ENCODE data around the gene LY86. TPM values are rescaled to one million over a fixed set of nuclear protein-coding genes. Genes with fewer than 3 reads are reported as not detected.

LY86 gene
- polyA plus RNA-seq, 1 donor from 2014 or later = not detected

GRCh38 chr6:6690144-6690483, 101.6 kb downstream of the LY86 start:
- Histone ChIP-seq H3K36me3 (ENCODE audit: insufficient read depth, low read length) (no peaks in the 10 kb centered on the region), H3K9me2 (ENCODE audit: insufficient read depth, low read length) (no peaks in the 10 kb centered on the region), H3K27ac (ENCODE audit: low read length) (no peak overlapping the region), H3K79me2 (replicated peaks; ENCODE audit: insufficient read depth, low read length) (no peaks in the 10 kb centered on the region), H3F3A (ENCODE audit: insufficient read depth, low read length, poor library complexity, severe bottlenecking) (no peaks in the 10 kb centered on the region), H3K4me3 (ENCODE audit: low read length) (no peak overlapping the region), H4K20me1 (ENCODE audit: insufficient read depth) (no peaks in the 10 kb centered on the region), H3K27me3 (ENCODE audit: insufficient read depth, low read depth, low read length) (no peaks in the 10 kb centered on the region), H2AFZ (ENCODE audit: low read depth, low read length) (no peak overlapping the region), H3K9ac (ENCODE audit: low read length) (no peak overlapping the region), H3K9me3 (ENCODE audit: low read length) (peaks cover 4% of the 10 kb centered on the region), H3K4me2 (ENCODE audit: low read length) (no peak overlapping the region)
- TF ChIP-seq EZH2 (IDR thresholded peaks at IDR 0.05; ENCODE audit: borderline replicate concordance, insufficient read depth, low read length, poor library complexity, severe bottlenecking) (no peak), EP300 (conservative IDR thresholded peaks at IDR 0.05; ENCODE audit: poor library complexity, severe bottlenecking) (no peak), POLR2AphosphoS5 (IDR thresholded peaks at IDR 0.05) (no peak), MXI1 (conservative IDR thresholded peaks at IDR 0.05; ENCODE audit: poor library complexity, severe bottlenecking) (no peak), TAF1 (IDR thresholded peaks at IDR 0.05; ENCODE audit: low read depth) (no peak)

- Histone ChIP-seq H3F3A (ENCODE audit: insufficient read depth, low read length, poor library complexity, severe bottlenecking) (no peaks in the 10 kb centered on the region), H3K27ac (ENCODE audit: low read length) (no peak overlapping the region), H3K36me3 (ENCODE audit: insufficient read depth, low read length) (no peaks in the 10 kb centered on the region), H3K9me2 (ENCODE audit: insufficient read depth, low read length) (no peaks in the 10 kb centered on the region), H3K27me3 (ENCODE audit: insufficient read depth, low read depth, low read length) (no peaks in the 10 kb centered on the region), H3K4me3 (ENCODE audit: low read length) (no peak overlapping the region), H4K20me1 (ENCODE audit: insufficient read depth) (no peaks in the 10 kb centered on the region), H3K9me3 (ENCODE audit: low read length) (peaks cover 4% of the 10 kb centered on the region), H3K4me2 (ENCODE audit: low read length) (no peak overlapping the region), H2AFZ (ENCODE audit: low read depth, low read length) (no peak overlapping the region), H3K9ac (ENCODE audit: low read length) (no peak overlapping the region), H3K79me2 (replicated peaks; ENCODE audit: insufficient read depth, low read length) (no peaks in the 10 kb centered on the region)
- TF ChIP-seq POLR2AphosphoS5 (IDR thresholded peaks at IDR 0.05) (no peak), RAD21 (conservative IDR thresholded peaks at IDR 0.05) (no peak), EP300 (conservative IDR thresholded peaks at IDR 0.05; ENCODE audit: poor library complexity, severe bottlenecking) (no peak), SMC3 (conservative IDR thresholded peaks at IDR 0.05; ENCODE audit: poor library complexity) (no peak), TAF1 (IDR thresholded peaks at IDR 0.05; ENCODE audit: low read depth) (no peak), CTCF (IDR thresholded peaks at IDR 0.05; ENCODE audit: poor library complexity, severe bottlenecking) (no peak), REST (IDR thresholded peaks at IDR 0.05; ENCODE audit: borderline replicate concordance) (no peak), EZH2 (IDR thresholded peaks at IDR 0.05; ENCODE audit: borderline replicate concordance, insufficient read depth, low read length, poor library complexity, severe bottlenecking) (no peak), MXI1 (conservative IDR thresholded peaks at IDR 0.05; ENCODE audit: poor library complexity, severe bottlenecking) (no peak)
These were observed 105.9 kb downstream of the LY86 start for GRCh38 chr6:6694368-6694780.

Data from neural cell (in vitro differentiated cells).